Hindlimb muscle (tissue), 1 donor: ENCODE data around the gene TBCA. TPM values are rescaled to one million over a fixed set of nuclear protein-coding genes. Genes with fewer than 3 reads are reported as not detected.

Experiments
- DNase-seq: peaks from one replicate; pipeline ENCODE4 v3.0.0-alpha.2; 2013
- polyA plus RNA-seq: library from polyadenylated mRNA; unstranded; fragments of 120-200 nt; gene quantifications from one replicate; pipeline ENCODE4 v1.2.1, GENCODE V29; 2013; ENCODE audit not compliant: insufficient read length

Gene TBCA
- polyA plus RNA-seq, 1 donor = 216 TPM

- no peak for DNase-seq
Observed at GRCh38 chr5:77641963-77642737, 134.0 kb downstream of the TBCA start.

- DNase-seq = no peak
Observed at GRCh38 chr5:77641397-77641943, 134.7 kb downstream of the TBCA start.

Other genes starting within 250 kb of the TBCA start
- not detected for gene OTP, start 137.6 kb downstream of the TBCA start, polyA plus RNA-seq